ENCODE data around the gene RPS25. TPM values are rescaled to one million over a fixed set of nuclear protein-coding genes. Genes with fewer than 3 reads are reported as not detected.
A peak's percentile ranks its signal among the peaks of the same experiment; 100 is the strongest.

The RPS25 gene
- total and polyA plus RNA-seq, 9 of the 15 experiments (the other 6 are each of a cell fraction or from before 2014, with no cell fraction given): 1,553 to 5,486 (median 2,471) TPM

DNA sequence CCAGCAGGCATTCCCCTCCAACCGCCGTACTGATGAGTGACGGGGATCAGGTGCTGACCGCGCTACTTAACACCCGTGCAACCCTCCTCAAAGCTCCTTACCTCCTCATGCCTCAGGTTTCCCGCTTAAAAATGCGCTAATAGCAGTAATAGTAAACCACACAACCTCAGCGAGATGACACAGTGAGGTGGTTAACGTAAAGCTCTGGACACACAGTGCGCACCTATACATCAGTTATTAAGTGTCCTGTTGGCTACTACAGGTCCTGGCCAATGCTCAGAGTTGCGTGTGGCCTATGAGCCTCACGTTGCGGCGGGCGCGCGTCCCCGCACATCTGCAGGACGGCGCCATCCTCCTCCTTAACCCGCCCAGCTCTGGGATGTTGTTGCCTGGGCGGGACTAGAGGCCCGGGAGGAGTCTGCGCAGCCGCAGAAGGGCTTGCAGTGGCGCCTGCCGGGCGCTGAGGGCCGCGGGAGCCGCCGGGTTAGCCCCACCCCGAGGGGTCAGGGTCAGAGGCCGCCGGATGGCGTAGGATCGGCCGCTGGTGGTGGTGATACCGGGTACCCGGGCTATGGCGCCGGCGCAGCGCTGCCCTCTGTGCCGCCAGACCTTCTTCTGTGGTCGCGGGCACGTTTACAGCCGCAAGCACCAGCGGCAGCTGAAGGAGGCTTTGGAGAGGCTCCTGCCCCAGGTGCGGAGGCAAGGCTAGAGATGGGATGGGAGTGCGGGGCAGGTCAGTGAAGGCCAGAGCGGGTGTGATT, 20.3 kb downstream of the RPS25 start, which contains the start of gene CENATAC (continued):
- TF ChIP-seq ZNF324 (CRISPR knock-in tag; IDR thresholded peaks at IDR 0.05) (0 out of 2 replicates have a peak, but pooled peaks have one; percentile 55), RAD51 (IDR thresholded peaks at IDR 0.05; ENCODE audit: borderline replicate concordance, low read depth) (no peak), BMI1 (IDR thresholded peaks at IDR 0.05; ENCODE audit: low read length) (no peak), NUFIP1 (IDR thresholded peaks at IDR 0.05; ENCODE audit: partially characterized antibody) (no peak), TAF1 (IDR thresholded peaks at IDR 0.05; ENCODE audit: control insufficient read depth, extremely low read depth, insufficient read depth, low read length, severe bottlenecking) (peak; percentile 48), ZNF121 (CRISPR knock-in tag; conservative IDR thresholded peaks at IDR 0.05) (no peak), ZNF717 (CRISPR knock-in tag; IDR thresholded peaks at IDR 0.05) (no peak), ZNF143 (CRISPR knock-in tag; IDR thresholded peaks at IDR 0.05) (no peak), KLF16 (IDR thresholded peaks at IDR 0.05) (no peak), MED1 (CRISPR knock-in tag; IDR thresholded peaks at IDR 0.05; ENCODE audit: borderline replicate concordance) (no peak), ZNF124 (CRISPR knock-in tag; IDR thresholded peaks at IDR 0.05) (no peak), MCM2 (IDR thresholded peaks at IDR 0.05; ENCODE audit: low read depth) (no peak), ZC3H8 (IDR thresholded peaks at IDR 0.05) (no peak), GTF2A2 (tag; IDR thresholded peaks at IDR 0.05) (no peak), HOXB6 (CRISPR knock-in tag; IDR thresholded peaks at IDR 0.05; ENCODE audit: borderline replicate concordance) (no peak), POLR2B (IDR thresholded peaks at IDR 0.05; ENCODE audit: low read depth, partially characterized antibody) (peak; percentile 73), THRAP3 (IDR thresholded peaks at IDR 0.05; ENCODE audit: borderline replicate concordance) (no peak), TCF3 (CRISPR knock-in tag; IDR thresholded peaks at IDR 0.05) (no peak; the same call in 1 of the 2 replicates), ETV6 (IDR thresholded peaks at IDR 0.05; ENCODE audit: borderline replicate concordance in 1 of 2, low read depth in 2 of 2, low read length in 1 of 2) (no peak), ETV6 (CRISPR knock-in tag; IDR thresholded peaks at IDR 0.05; ENCODE audit: borderline replicate concordance) (no peak), STAT5A (IDR thresholded peaks at IDR 0.05; ENCODE audit: borderline replicate concordance, low read length) (no peak)
- TF ChIP-seq, protein P1, sequence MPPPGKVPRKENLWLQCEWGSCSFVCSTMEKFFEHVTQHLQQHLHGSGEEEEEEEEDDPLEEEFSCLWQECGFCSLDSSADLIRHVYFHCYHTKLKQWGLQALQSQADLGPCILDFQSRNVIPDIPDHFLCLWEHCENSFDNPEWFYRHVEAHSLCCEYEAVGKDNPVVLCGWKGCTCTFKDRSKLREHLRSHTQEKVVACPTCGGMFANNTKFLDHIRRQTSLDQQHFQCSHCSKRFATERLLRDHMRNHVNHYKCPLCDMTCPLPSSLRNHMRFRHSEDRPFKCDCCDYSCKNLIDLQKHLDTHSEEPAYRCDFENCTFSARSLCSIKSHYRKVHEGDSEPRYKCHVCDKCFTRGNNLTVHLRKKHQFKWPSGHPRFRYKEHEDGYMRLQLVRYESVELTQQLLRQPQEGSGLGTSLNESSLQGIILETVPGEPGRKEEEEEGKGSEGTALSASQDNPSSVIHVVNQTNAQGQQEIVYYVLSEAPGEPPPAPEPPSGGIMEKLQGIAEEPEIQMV (tag; conservative IDR thresholded peaks at IDR 0.05; ENCODE audit: low read depth): no peak
- TF ChIP-seq, protein P2, sequence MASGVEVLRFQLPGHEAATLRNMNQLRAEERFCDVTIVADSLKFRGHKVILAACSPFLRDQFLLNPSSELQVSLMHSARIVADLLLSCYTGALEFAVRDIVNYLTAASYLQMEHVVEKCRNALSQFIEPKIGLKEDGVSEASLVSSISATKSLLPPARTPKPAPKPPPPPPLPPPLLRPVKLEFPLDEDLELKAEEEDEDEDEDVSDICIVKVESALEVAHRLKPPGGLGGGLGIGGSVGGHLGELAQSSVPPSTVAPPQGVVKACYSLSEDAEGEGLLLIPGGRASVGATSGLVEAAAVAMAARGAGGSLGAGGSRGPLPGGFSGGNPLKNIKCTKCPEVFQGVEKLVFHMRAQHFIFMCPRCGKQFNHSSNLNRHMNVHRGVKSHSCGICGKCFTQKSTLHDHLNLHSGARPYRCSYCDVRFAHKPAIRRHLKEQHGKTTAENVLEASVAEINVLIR (CRISPR knock-in tag; IDR thresholded peaks at IDR 0.05): no peak
- TF ChIP-seq, protein P3, sequence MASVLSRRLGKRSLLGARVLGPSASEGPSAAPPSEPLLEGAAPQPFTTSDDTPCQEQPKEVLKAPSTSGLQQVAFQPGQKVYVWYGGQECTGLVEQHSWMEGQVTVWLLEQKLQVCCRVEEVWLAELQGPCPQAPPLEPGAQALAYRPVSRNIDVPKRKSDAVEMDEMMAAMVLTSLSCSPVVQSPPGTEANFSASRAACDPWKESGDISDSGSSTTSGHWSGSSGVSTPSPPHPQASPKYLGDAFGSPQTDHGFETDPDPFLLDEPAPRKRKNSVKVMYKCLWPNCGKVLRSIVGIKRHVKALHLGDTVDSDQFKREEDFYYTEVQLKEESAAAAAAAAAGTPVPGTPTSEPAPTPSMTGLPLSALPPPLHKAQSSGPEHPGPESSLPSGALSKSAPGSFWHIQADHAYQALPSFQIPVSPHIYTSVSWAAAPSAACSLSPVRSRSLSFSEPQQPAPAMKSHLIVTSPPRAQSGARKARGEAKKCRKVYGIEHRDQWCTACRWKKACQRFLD (CRISPR knock-in tag; IDR thresholded peaks at IDR 0.05): 0 out of 2 replicates have a peak, but pooled peaks have one; percentile 61

All from K562 (cell line).